Measurements from ENCODE around the gene TMEM51. TPM values are rescaled to one million over a fixed set of nuclear protein-coding genes. Genes with fewer than 3 reads are reported as not detected.

Gene TMEM51
- total RNA-seq, 1 experiment from 2014 or later, result 10.4 TPM

- H3K9me3 Mint-ChIP-seq, result no peaks in the 10 kb centered on the region
- H3K4me1 Mint-ChIP-seq, result peaks cover 41% of the 10 kb centered on the region
- ATAC-seq (peak; percentile 44), DNase-seq (ENCODE audit: low spot score) (no peak)
- no peaks in the 10 kb centered on the region for H3K36me3 Mint-ChIP-seq
- peaks cover 7% of the 10 kb centered on the region; the same call in 1 of the 2 replicates for H3K27me3 Mint-ChIP-seq (ENCODE audit: low read depth)
- TF ChIP-seq ZNF281 (CRISPR knock-in tag; IDR thresholded peaks at IDR 0.05), result 0 out of 2 replicates have a peak, but pooled peaks have one; percentile 27
- TF ChIP-seq ARID4B (CRISPR knock-in tag; IDR thresholded peaks at IDR 0.05; ENCODE audit: borderline replicate concordance), result no peak
- no peak for TF ChIP-seq GABPB1 (CRISPR knock-in tag; IDR thresholded peaks at IDR 0.05)
- TF ChIP-seq FOXJ3 (CRISPR knock-in tag; IDR thresholded peaks at IDR 0.05; ENCODE audit: borderline replicate concordance), result no peak
- TF ChIP-seq SP1 (CRISPR knock-in tag; conservative IDR thresholded peaks at IDR 0.05), result 0 out of 2 replicates have a peak, but pooled peaks have one; percentile 23
- no peak for TF ChIP-seq IRF2 (CRISPR knock-in tag; IDR thresholded peaks at IDR 0.05; ENCODE audit: borderline replicate concordance, low read depth)
- peak; percentile 88 for TF ChIP-seq USF2 (CRISPR knock-in tag; IDR thresholded peaks at IDR 0.05)
- TF ChIP-seq NR1H2 (CRISPR knock-in tag; IDR thresholded peaks at IDR 0.05), result no peak
- TF ChIP-seq, protein P1, sequence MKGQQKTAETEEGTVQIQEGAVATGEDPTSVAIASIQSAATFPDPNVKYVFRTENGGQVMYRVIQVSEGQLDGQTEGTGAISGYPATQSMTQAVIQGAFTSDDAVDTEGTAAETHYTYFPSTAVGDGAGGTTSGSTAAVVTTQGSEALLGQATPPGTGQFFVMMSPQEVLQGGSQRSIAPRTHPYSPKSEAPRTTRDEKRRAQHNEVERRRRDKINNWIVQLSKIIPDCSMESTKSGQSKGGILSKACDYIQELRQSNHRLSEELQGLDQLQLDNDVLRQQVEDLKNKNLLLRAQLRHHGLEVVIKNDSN (CRISPR knock-in tag; IDR thresholded peaks at IDR 0.05), result peak; percentile 82
- TF ChIP-seq, protein P2, sequence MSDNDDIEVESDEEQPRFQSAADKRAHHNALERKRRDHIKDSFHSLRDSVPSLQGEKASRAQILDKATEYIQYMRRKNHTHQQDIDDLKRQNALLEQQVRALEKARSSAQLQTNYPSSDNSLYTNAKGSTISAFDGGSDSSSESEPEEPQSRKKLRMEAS (CRISPR knock-in tag; IDR thresholded peaks at IDR 0.05), result peak; percentile 65; the same call in 1 of the 2 replicates
- TF ChIP-seq, protein P3, sequence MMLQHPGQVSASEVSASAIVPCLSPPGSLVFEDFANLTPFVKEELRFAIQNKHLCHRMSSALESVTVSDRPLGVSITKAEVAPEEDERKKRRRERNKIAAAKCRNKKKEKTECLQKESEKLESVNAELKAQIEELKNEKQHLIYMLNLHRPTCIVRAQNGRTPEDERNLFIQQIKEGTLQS (CRISPR knock-in tag; conservative IDR thresholded peaks at IDR 0.05), result no peak
- H3K27ac Mint-ChIP-seq, result no peak overlapping the region
- no peak overlapping the region for H3K4me3 Mint-ChIP-seq
- POLR2A ChIA-PET, result no interaction called here
- CTCF ChIA-PET, result interaction anchor here (0.5 to 1.7 kb wide), 4 partner anchors 9 to 93 kb away, joined by 3 to 5 read pairs (median 4); partner anchors contain the start of gene TMEM51
Measured at GRCh38 chr1:15244813-15245212, 91.3 kb downstream of the TMEM51 start.

DNA sequence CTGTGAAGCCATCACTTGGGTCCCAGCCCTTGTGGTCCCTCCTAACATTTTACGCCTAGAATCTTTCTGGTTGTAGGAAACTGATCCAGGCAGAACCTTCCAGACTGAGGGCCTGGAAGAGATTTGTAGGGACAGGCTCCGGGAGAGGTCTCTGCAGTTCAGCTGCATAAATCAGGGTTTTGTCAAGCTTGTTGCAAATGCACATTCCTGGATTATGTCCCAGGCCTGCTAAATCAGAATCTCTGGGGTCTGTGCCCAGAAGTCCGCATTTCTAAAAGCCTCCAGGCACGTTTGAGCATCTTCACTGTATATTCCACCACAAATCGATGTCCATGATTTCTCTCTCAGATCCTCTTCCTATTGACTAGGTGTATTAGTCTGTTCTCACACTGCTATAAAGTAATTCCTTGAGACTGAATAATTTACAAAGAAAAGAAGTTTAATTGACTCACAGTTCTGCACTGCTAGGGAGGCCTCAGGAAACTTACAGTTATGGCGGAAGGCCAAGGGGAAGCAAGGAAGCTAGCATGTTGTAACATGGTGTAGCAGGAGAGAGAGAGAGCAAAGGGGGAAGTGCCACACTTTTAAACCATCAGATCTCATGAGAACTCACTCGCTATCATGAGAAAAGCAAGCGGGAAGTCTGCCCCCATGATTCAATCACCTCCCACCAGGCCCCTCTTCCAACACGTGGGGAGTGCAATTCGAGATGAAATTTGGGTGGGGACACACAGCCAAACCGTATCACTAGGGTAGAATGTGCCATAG, 92.2 kb downstream of the TMEM51 start:
- no peak for ATAC-seq
- DNase-seq (ENCODE audit: low spot score), result no peak
- Mint-ChIP-seq H3K27ac (no peak overlapping the region), H3K9me3 (no peaks in the 10 kb centered on the region), H3K4me1 (peaks cover 41% of the 10 kb centered on the region), H3K4me3 (peak overlapping the region; percentile 53), H3K36me3 (no peaks in the 10 kb centered on the region), H3K27me3 (ENCODE audit: low read depth) (peaks cover 7% of the 10 kb centered on the region; the same call in 1 of the 2 replicates)
- POLR2A ChIA-PET, result no interaction called here
- CTCF ChIA-PET, result interaction anchor here (1.7 kb wide), 1 partner anchor 26 kb away, joined by 5 read pairs; no protein-coding TSS in a partner anchor
- TF ChIP-seq ZNF512 (CRISPR knock-in tag; IDR thresholded peaks at IDR 0.05; ENCODE audit: borderline replicate concordance) (no peak), AR (CRISPR knock-in tag; IDR thresholded peaks at IDR 0.05) (no peak), ZNF425 (CRISPR knock-in tag; conservative IDR thresholded peaks at IDR 0.05) (no peak), FOXK1 (CRISPR knock-in tag; IDR thresholded peaks at IDR 0.05) (no peak), TP53 (CRISPR knock-in tag; IDR thresholded peaks at IDR 0.05) (no peak)
